Erythroblast (primary cell): ENCODE data around the gene CEP85L.

Experiments used
- GATA1 ChIP-seq: IDR thresholded peaks from 2 replicates; pipeline ENCODE4 v1.6.1; 2011; ENCODE audit warnings: low read depth, mild to moderate bottlenecking, control low read depth, low read length, moderate library complexity
- POLR2A ChIP-seq: IDR thresholded peaks from 2 replicates; pipeline ENCODE4 v1.6.1; 2011; ENCODE audit warnings: mild to moderate bottlenecking, low read length

DNA sequence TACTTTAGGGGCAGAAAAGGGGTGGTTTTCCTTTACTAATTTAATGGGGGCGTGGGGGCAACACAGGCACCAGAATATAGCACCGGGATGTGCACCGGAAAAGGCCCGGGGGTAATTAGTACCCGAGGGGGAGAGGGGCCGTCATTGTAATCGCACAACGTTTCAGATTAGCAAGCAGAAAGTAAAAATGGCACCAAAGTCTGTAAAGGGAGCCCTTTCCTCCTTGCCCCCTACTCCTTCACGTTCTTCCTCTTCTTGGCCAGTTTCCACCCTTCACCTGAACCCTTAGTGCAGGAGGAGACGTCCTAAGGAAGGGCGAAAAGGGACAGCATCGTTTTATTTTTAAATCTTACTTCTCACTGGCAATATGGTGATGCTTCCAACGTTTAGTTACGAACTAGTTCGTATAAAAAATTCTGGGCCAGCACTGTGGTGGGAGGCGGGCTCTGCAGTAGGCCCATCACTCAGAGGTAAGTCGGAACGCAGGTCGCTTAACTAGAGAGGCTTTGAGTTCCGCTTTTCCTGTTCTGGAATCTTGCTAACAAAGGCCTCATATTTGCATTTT is 742 bp upstream of the CEP85L start:
- no peak for TF ChIP-seq POLR2A
- no peak for TF ChIP-seq GATA1
